GM18505 (cell line): Measurements from ENCODE around the gene SLC6A13.

Source experiments
- ATAC-seq: cut with Tn5 transposase; IDR thresholded peaks from one replicate; pipeline ENCODE4 v1.9.1; 2021; ENCODE audit not compliant: unreplicated experiment
- POLR2A ChIP-seq: IDR thresholded peaks from 4 replicates; pipeline ENCODE4 v1.6.1; 2011; ENCODE audit warnings: borderline replicate concordance; ENCODE audit not compliant: insufficient read depth, insufficient read length; ENCODE audit errors: extremely low read depth

SLC6A13 gene

DNA sequence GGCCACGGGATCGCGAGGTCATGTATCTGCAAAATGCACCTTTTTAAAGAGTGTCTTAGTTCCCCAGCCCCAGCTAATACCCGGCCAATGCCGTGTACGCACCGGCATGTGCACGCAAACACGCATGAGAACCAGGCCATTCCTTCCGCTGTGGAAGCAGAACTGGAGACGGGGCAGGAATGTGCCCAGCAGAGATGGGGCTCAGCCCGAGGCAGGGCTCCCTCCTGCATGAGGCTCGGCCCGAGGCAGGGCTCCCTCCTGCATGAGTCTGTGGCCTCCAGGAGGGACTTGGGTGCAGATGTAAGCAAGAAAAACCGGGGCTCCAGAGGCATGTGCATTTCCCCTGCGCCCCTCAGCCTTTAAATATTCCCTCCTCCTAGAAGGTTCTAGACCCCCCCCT is 86.9 kb downstream of the SLC6A13 start:
- TF ChIP-seq POLR2A: no peak
- ATAC-seq: no peak

DNA sequence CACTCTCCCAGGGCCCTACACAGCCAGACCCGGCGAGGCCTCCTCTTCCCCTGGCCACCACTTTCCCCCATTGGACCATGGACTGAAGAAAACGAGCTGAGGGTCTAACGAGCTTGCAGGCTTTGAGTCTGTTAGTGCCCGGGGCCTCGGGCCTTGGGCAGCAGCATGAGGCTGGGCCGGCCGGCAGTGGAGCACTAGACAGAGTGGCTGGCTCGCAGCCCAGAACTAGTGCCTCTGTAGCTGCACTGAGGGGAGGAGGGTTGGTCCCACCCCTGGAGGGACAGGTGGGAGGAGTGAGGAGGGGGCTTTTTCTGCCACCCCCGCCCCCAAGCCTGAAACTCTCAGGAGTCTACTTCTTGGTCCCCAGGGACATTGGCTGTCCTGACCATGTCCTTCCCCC is 87.4 kb downstream of the SLC6A13 start:
- no peak for TF ChIP-seq POLR2A
- ATAC-seq: no peak

DNA sequence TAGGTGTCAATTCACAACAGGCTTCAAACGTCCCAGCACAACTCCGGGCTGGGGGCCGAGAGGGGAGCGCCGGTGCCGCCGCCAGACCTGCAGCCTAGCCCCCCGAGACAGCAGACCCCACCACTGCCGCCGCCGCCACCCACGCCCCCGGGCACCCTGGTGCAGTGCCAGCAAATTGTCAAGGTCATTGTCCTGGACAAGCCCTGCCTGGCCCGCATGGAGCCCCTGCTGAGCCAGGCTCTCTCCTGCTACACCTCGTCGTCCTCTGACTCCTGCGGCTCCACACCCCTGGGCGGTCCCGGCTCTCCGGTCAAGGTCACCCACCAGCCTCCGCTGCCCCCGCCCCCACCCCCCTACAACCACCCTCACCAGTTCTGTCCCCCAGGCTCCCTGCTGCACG is 88.0 kb downstream of the SLC6A13 start:
- no peak for TF ChIP-seq POLR2A
- no peak for ATAC-seq

DNA sequence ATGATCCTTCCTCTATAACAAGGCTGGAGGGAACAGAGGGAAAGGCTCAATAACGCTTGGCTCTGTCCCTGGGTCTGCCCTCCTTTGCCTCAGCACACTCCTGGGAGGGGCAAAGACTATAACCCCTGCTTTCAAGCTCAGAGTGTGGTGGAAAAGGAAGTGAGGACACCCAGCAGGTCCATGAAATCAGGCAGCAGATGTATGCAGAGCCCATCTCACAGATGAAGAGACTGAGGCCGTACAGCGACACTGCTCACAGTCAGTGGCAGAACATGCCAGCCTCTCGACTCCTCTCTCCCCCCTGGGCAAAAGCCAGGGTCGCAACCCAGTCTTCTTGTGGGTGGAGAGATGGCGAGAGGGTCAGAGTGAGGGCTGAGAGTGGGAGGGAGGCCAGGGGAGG is 88.5 kb downstream of the SLC6A13 start:
- ATAC-seq: no peak

DNA sequence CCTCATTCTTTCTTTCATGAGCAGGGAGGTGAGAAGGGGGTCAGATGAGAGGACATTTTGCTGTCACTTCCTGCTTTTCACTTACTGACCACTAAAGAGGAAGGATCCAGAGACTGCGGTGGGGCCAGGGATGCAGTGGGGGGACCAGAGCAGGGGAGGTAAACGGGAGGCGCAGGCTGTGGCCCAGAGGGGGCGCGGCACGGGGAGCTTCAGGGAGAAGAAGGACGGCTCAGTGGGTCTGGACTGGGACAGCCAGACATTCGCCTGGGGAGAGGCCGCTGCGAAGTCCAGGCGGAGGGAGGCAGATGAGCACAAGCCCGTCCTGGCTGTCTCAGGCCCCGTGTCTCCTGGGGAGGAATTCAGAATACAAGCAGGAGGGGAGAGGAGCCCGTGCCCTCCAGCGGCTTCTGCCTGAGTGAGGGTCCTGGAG is 89.9 kb downstream of the SLC6A13 start:
- TF ChIP-seq POLR2A: no peak

More for the DNA sequence above, 88.5 kb downstream of the SLC6A13 start:
- no peak for TF ChIP-seq POLR2A

DNA sequence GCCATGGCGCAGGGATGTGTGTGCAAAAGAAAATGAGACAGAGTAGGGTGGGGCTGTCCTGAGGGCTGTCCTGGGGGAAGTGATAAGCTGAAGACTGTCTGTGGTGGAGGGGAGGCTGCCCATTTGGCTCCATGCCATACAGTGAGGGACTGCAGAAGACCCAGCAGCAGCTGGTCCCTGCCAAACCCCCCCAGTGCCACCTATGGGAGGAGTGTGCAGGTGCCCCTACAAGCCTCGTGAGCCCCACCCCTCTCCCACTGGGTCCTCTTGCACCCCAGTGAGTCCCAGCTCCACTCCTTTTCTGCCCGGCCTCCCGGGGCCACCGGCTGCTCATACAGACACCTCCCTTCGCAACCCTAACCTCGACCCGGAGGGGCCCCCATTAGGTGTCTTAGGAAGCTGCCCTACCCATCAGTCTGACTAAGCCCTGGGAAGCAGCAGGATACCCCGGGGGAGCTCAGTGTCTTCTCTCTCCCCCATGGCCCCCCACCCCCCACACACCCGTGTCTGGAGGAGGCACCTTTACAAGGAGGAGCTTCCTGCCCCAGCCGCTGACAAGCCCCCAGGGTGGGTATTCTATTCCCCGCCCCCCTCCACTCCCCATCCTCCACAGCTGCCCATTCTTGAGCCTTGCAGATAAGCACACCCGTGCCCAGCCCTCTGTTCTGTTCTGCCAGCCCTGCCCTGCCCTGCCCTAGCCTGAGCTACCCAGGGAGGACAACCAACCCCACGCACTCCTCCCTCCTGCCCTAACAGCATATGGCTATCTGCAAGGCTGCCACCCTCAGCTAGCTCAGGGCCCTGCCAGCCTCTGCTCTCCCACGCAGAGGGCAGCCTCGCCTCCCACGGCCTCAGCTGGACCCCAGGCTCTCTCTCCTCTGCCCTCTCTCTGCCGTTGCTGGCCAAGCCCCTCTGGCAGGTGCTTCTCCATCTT is 90.6 kb downstream of the SLC6A13 start:
- no peak for TF ChIP-seq POLR2A
- ATAC-seq: no peak

More for the DNA sequence above, 89.9 kb downstream of the SLC6A13 start:
- ATAC-seq: no peak

DNA sequence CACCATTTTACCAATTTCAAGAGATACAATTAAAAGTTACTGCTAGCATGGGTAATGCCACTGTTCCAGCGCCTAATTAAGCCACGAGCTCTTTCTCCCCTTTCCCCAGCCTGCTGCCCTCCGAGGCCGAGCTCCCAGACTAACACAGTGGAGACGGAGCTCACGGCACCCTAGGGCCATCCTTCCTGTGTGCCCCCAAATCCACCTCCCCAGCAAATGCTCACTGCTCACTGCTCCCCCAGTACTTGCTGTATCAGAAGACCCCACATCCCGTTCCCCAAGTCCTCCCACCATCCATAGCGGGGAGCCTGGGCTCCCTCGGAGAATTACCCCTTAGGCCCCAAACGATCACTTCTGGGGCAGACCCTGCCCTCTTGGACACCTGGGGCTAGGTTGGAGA is 91.4 kb downstream of the SLC6A13 start:
- no peak for TF ChIP-seq POLR2A
- ATAC-seq: no peak
